K562 (cell line): Measurements from ENCODE around the gene HEXIM1. TPM values are rescaled to one million over a fixed set of nuclear protein-coding genes. Genes with fewer than 3 reads are reported as not detected.
A peak's percentile ranks its signal among the peaks of the same experiment; 100 is the strongest.

ENCODE experiments used
- ATAC-seq: fragments of 200-7000 bp; cut with Tn5 transposase; 3 replicates; pipeline ENCODE4 v1.9.1; 2020; ENCODE audit warnings: moderate library complexity
- BruUV-seq: library from RNA; stranded (reverse); fragments of 400-500 nt; replicated peaks from 2 replicates; lab custom pipeline; 2021; lab: Mats Ljungman, UMichigan
- CTCF ChIA-PET: fragments of 300-600 bp; formaldehyde crosslinking; extraction: SDS; loops from one replicate; lab custom pipeline; 2021; ENCODE audit warnings: low intra/inter-chr PET ratio; lab: Yijun Ruan, JAX
- POLR2A ChIA-PET: fragments of 300-600, 350-650 bp; sonication (Branson Sonifier 250); formaldehyde crosslinking; extraction: SDS; loops from one replicate; lab custom pipeline; 2021; ENCODE audit warnings: antibody characterized with exemption, inconsistent platforms; lab: Yijun Ruan, JAX
- DNase-seq, 4 experiments: peaks; one replicate each; pipeline versions ENCODE4 v3.0.0 to v3.0.0-alpha.2; 2011 to 2018; ENCODE audit warnings: low spot score in 3 of 4, mixed read lengths in 3 of 4; ENCODE audit errors: extremely low read depth in 1 of 4
- FAIRE-seq: peaks from 2 replicates; lab custom pipeline; 2011; peaks lifted over from hg19 to GRCh38; lab: Jason Lieb, UNC
- H2AFZ ChIP-seq: 2 replicates; pipeline ENCODE4 v1.6.0; 2011; ENCODE audit warnings: low read depth, low read length, control low read depth, inconsistent platforms
- H3K27ac ChIP-seq: fragments of 200-600 bp; 3 replicates; pipeline ENCODE4 v1.8.0; 2011; ENCODE audit warnings: low read depth, mild to moderate bottlenecking, control low read depth, inconsistent platforms, low read length, moderate library complexity, mixed read lengths; ENCODE audit errors: extremely low read depth
- H3K27me3 ChIP-seq, 2 experiments: fragments of 300-600 bp in 1 of 2; 2 replicates in 1 of 2; 3 replicates in 1 of 2; pipeline versions ENCODE4 v1.6.0 to v1.8.0; 2011; ENCODE audit warnings: inconsistent platforms in 2 of 2, low read length in 2 of 2, mild to moderate bottlenecking in 1 of 2, mixed read lengths in 1 of 2, moderate library complexity in 1 of 2; ENCODE audit not compliant: control insufficient read depth in 2 of 2, insufficient read depth in 2 of 2
- H3K36me3 ChIP-seq: fragments of 300-600 bp; 3 replicates; pipeline ENCODE4 v1.8.0; 2011; ENCODE audit warnings: mild to moderate bottlenecking, low read length, inconsistent platforms; ENCODE audit not compliant: control insufficient read depth, insufficient read depth
- H3K4me1 ChIP-seq, 2 experiments: fragments of 200-600 bp in 1 of 2; replicated peaks in 1 of 2; 2 replicates in 1 of 2; 3 replicates in 1 of 2; pipeline versions ENCODE4 v1.5.1 to v1.8.0; 2011; ENCODE audit warnings: inconsistent platforms in 2 of 2, low read length in 2 of 2, mild to moderate bottlenecking in 1 of 2, mixed read lengths in 1 of 2, moderate library complexity in 1 of 2; ENCODE audit not compliant: control insufficient read depth in 2 of 2, insufficient read depth in 2 of 2
- H3K4me2 ChIP-seq: 2 replicates; pipeline ENCODE4 v1.6.1; 2011; ENCODE audit warnings: low read length, control low read depth, inconsistent platforms, mixed read lengths; ENCODE audit not compliant: insufficient read depth
- H3K4me3 ChIP-seq: fragments of 200-600 bp; sonication (generic), shearing (Covaris generic); 2 replicates; pipeline ENCODE4 v1.5.1; 2016; ENCODE audit warnings: control low read depth, inconsistent platforms
- H3K79me2 ChIP-seq: fragments of 200-600 bp; 3 replicates; pipeline ENCODE4 v1.8.0; 2011; ENCODE audit warnings: low read length, inconsistent platforms; ENCODE audit not compliant: control insufficient read depth, insufficient read depth
- H3K9ac ChIP-seq, 2 experiments: 2 replicates each; pipeline versions ENCODE4 v1.6.0 to v1.6.1; 2011; ENCODE audit warnings: low read depth in 2 of 2, low read length in 2 of 2, control low read depth in 1 of 2, inconsistent platforms in 1 of 2, mild to moderate bottlenecking in 1 of 2, mixed read lengths in 1 of 2; ENCODE audit not compliant: insufficient read depth in 1 of 2
- H3K9me1 ChIP-seq: one replicate; pipeline ENCODE4 v1.6.0; 2011; ENCODE audit warnings: inconsistent platforms, mild to moderate bottlenecking, low read length, moderate library complexity; ENCODE audit not compliant: control insufficient read depth, insufficient read depth
- H3K9me3 ChIP-seq: replicated peaks from 2 replicates; pipeline ENCODE4 v1.5.1; 2011; ENCODE audit warnings: low read depth, low read length, inconsistent platforms; ENCODE audit not compliant: control insufficient read depth, insufficient read depth
- H4K20me1 ChIP-seq: replicated peaks from 2 replicates; pipeline ENCODE4 v1.6.1; 2011; ENCODE audit warnings: low read length, inconsistent platforms, mixed read lengths; ENCODE audit not compliant: control insufficient read depth, insufficient read depth
- MTA1 ChIP-seq: fragments of 450-650 bp; IDR thresholded peaks from 2 replicates; pipeline ENCODE4 v1.6.1; 2017; ENCODE audit warnings: borderline replicate concordance
- SMC3 ChIP-seq: conservative IDR thresholded peaks from 2 replicates; pipeline ENCODE4 v1.6.1; 2011; ENCODE audit warnings: low read depth, low read length, improper control_type of control experiment; ENCODE audit not compliant: insufficient read depth
- SREBF2 ChIP-seq: sonication (generic); formaldehyde crosslinking; IDR thresholded peaks from 2 replicates; pipeline ENCODE4 v1.4.0; 2020; ENCODE audit warnings: mild to moderate bottlenecking, missing genetic modification reagents
- WGBS: fragments of 100-300 bp; shearing (Covaris generic); methylation state at CpG from one replicate; pipeline ENCODE4 v1.1.6; 2016; ENCODE audit warnings: low coverage, mixed read lengths; ENCODE audit not compliant: insufficient coverage; ENCODE audit errors: missing lambda C conversion rate; 5-methylcytosine and 5-hydroxymethylcytosine counted together
- in situ Hi-C: fragments of 300-500 bp; cut with MboI; formaldehyde crosslinking; loops from 4 replicates; pipeline ENCODE4 v1.15.0; 2018; ENCODE audit warnings: inconsistent platforms, mixed read lengths
- intact Hi-C: fragments of 100-400 bp; cut with micrococcal nuclease; formaldehyde crosslinking; loops from 2 replicates; pipeline ENCODE4 v1.14.2; 2022
- polyA plus RNA-seq, 8 experiments: library from polyadenylated mRNA; depleted of rRNA in 4 of 8; stranded (reverse) in 5 of 8; unstranded in 3 of 8; fragments of >200 nt; fragmentation: Nextera tagmentation in 2 of 8; fragmentation: Illumina TruSeq in 1 of 8; extraction: Ambion mirVana in 2 of 8; extraction: Trizol in 1 of 8; gene quantifications; 2 replicates each; pipeline versions ENCODE4 v1.2.1 to v1.2.3, GENCODE V29; 2011 to 2014; ENCODE audit warnings: inconsistent platforms in 1 of 8, missing spikeins in 1 of 8
- total RNA-seq, 7 experiments: library from RNA; depleted of rRNA in 6 of 7; stranded (reverse); fragments of >200 nt in 6 of 7; fragmentation: Illumina TruSeq in 2 of 7; extraction: Trizol in 2 of 7; gene quantifications; 2 replicates each; pipeline versions ENCODE4 v1.2.1 to v1.2.3, GENCODE V29; 2011 to 2021; ENCODE audit warnings: low replicate concordance in 1 of 7
- TF ChIP-seq, protein P1 (sequence below): fragments of 250-450 bp; sonication (Bioruptor Pico); IDR thresholded peaks from 2 replicates; pipeline ENCODE4 v1.5.0; 2020; ENCODE audit warnings: mild to moderate bottlenecking, borderline replicate concordance
- TF ChIP-seq, protein P2 (sequence below): fragments of 450-650 bp; IDR thresholded peaks from one replicate; pipeline ENCODE4 v1.6.1; 2018; ENCODE audit warnings: mild to moderate bottlenecking, moderate library complexity; ENCODE audit not compliant: partially characterized antibody
- TF ChIP-seq, protein P3 (sequence below): sonication (generic); formaldehyde crosslinking; IDR thresholded peaks from 2 replicates; pipeline ENCODE4 v1.8.0; 2022; ENCODE audit warnings: missing genetic modification reagents, mild to moderate bottlenecking, moderate library complexity, borderline replicate concordance

Gene HEXIM1
- total and polyA plus RNA-seq, 9 of the 15 experiments (the other 6 are each of a cell fraction or from before 2014, with no cell fraction given), result 1.4 to 28.3 (median 9.1) TPM

GRCh38 chr17:45171338-45172231, 23.3 kb downstream of the HEXIM1 start (continued):
- TF ChIP-seq, protein P1, sequence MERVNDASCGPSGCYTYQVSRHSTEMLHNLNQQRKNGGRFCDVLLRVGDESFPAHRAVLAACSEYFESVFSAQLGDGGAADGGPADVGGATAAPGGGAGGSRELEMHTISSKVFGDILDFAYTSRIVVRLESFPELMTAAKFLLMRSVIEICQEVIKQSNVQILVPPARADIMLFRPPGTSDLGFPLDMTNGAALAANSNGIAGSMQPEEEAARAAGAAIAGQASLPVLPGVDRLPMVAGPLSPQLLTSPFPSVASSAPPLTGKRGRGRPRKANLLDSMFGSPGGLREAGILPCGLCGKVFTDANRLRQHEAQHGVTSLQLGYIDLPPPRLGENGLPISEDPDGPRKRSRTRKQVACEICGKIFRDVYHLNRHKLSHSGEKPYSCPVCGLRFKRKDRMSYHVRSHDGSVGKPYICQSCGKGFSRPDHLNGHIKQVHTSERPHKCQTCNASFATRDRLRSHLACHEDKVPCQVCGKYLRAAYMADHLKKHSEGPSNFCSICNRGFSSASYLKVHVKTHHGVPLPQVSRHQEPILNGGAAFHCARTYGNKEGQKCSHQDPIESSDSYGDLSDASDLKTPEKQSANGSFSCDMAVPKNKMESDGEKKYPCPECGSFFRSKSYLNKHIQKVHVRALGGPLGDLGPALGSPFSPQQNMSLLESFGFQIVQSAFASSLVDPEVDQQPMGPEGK, result no peak
- TF ChIP-seq SMC3, result no peak
- TF ChIP-seq, protein P2, sequence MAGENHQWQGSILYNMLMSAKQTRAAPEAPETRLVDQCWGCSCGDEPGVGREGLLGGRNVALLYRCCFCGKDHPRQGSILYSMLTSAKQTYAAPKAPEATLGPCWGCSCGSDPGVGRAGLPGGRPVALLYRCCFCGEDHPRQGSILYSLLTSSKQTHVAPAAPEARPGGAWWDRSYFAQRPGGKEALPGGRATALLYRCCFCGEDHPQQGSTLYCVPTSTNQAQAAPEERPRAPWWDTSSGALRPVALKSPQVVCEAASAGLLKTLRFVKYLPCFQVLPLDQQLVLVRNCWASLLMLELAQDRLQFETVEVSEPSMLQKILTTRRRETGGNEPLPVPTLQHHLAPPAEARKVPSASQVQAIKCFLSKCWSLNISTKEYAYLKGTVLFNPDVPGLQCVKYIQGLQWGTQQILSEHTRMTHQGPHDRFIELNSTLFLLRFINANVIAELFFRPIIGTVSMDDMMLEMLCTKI, result no peak
- TF ChIP-seq SREBF2 (CRISPR knock-in tag), result no peak
- TF ChIP-seq, all 486 proteins: peak for 2

- ChIA-PET CTCF (no interaction called here), POLR2A (interaction anchor here (0.6 to 7.9 kb wide), 3 partner anchors 11 to 1806 kb away, joined by 3 to 73 read pairs (median 14); partner anchors contain the start of genes HEXIM1 and HEXIM2)
- in situ Hi-C loops, result no loop called here
- H3K4me2 ChIP-seq, result no peak overlapping the region
- no peak for TF ChIP-seq MTA1
- TF ChIP-seq, protein P3, sequence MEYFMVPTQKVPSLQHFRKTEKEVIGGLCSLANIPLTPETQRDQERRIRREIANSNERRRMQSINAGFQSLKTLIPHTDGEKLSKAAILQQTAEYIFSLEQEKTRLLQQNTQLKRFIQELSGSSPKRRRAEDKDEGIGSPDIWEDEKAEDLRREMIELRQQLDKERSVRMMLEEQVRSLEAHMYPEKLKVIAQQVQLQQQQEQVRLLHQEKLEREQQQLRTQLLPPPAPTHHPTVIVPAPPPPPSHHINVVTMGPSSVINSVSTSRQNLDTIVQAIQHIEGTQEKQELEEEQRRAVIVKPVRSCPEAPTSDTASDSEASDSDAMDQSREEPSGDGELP (CRISPR knock-in tag), result peak; percentile 27; the same call in 1 of the 2 replicates
- intact Hi-C loops, result no loop called here
- H3K4me3 ChIP-seq, result no peak overlapping the region
- H3K9ac ChIP-seq, result peak overlapping the region in 1 of 2 experiments; percentile 65; a peak in 1 of 4 replicates
- FAIRE-seq (no peak), ATAC-seq (no peak), DNase-seq (no peak)
- H4K20me1 ChIP-seq, result no peaks in the 10 kb centered on the region
- no peaks in the 10 kb centered on the region for H3K9me3 ChIP-seq
- BruUV-seq, result no TSS peak
- H3K4me1 ChIP-seq, result peaks cover 2 to 38% of the 10 kb centered on the region in 2 experiments; a peak in 3 of 5 replicates
- no peaks in the 10 kb centered on the region for H3K9me1 ChIP-seq
- H3K36me3 ChIP-seq, result no peaks in the 10 kb centered on the region
- peak overlapping the region; percentile 3; the same call in 1 of the 2 replicates for H2AFZ ChIP-seq
- no peak overlapping the region for H3K27ac ChIP-seq
- 71% methylated on average over 5 of the region's 5 CpGs for WGBS
- H3K79me2 ChIP-seq, result no peaks in the 10 kb centered on the region
- H3K27me3 ChIP-seq, result no peaks in the 10 kb centered on the region
These were observed 23.9 kb downstream of the HEXIM1 start for GRCh38 chr17:45172232-45172540.
